Thyroid gland (tissue), 4 donors: ENCODE data around the gene NACAD. TPM values are rescaled to one million over a fixed set of nuclear protein-coding genes. Genes with fewer than 3 reads are reported as not detected.

ENCODE experiments used
- DNase-seq, 2 donors: peaks; one replicate each; pipeline ENCODE4 v3.0.0-alpha.2; 2019
- H3K27ac ChIP-seq, 3 donors: fragments of 200-600 bp; sonication (generic); 1 replicate in 2 of 3; 2 replicates in 1 of 3; pipeline ENCODE4 v1.5.1; 2016 to 2019; ENCODE audit warnings: mild to moderate bottlenecking in 1 of 3, moderate library complexity in 1 of 3
- H3K27me3 ChIP-seq: fragments of 200-600 bp; sonication (generic); one replicate; pipeline ENCODE4 v1.5.1; 2019
- H3K36me3 ChIP-seq, 2 donors: fragments of 200-600 bp; sonication (generic); one replicate each; pipeline ENCODE4 v1.5.1; 2016 to 2019
- H3K4me1 ChIP-seq, 2 donors: fragments of 200-600 bp; sonication (generic); one replicate each; pipeline ENCODE4 v1.5.1; 2017 to 2019
- H3K4me3 ChIP-seq, 3 donors: fragments of 200-600 bp; sonication (generic); replicated peaks in 1 of 3; 1 replicate in 2 of 3; 2 replicates in 1 of 3; pipeline ENCODE4 v1.5.1; 2016; ENCODE audit warnings: mild to moderate bottlenecking in 1 of 3
- H3K9me3 ChIP-seq: fragments of 200-600 bp; sonication (generic); one replicate; pipeline ENCODE4 v1.5.1; 2017
- POLR2A ChIP-seq, 2 donors: fragments of 450-650 bp; IDR thresholded peaks; one replicate each; pipeline ENCODE4 v1.6.1; 2017; ENCODE audit warnings: antibody characterized with exemption in 2 of 2, mild to moderate bottlenecking in 2 of 2, moderate library complexity in 1 of 2
- WGBS, 2 donors: methylation state at CpG; one replicate each; pipeline ENCODE4 v1.1.5; 2017; 5-methylcytosine and 5-hydroxymethylcytosine counted together
- intact Hi-C: fragments of 100-400 bp; cut with DNase I; formaldehyde crosslinking; loops from one replicate; pipeline ENCODE4 v1.15.1; 2023
- total RNA-seq, 4 donors: library from RNA; depleted of rRNA; stranded (reverse); fragments of >200 nt; gene quantifications; one replicate each; pipeline ENCODE4 v1.2.3, GENCODE V29; 2016
- TF ChIP-seq, protein P1 (sequence below), 6 experiments: fragments of 200-600 bp in 3 of 6; fragments of 450-650 bp in 3 of 6; sonication (generic) in 3 of 6; IDR thresholded peaks; one replicate each; pipeline ENCODE4 v1.5.1; 2016 to 2019; ENCODE audit warnings: antibody characterized with exemption in 6 of 6, mild to moderate bottlenecking in 2 of 6, inconsistent platforms in 1 of 6, moderate library complexity in 1 of 6

Gene NACAD
- total RNA-seq, 4 donors from 2014 or later = 0.54 to 2.3 (median 0.88) TPM

DNA sequence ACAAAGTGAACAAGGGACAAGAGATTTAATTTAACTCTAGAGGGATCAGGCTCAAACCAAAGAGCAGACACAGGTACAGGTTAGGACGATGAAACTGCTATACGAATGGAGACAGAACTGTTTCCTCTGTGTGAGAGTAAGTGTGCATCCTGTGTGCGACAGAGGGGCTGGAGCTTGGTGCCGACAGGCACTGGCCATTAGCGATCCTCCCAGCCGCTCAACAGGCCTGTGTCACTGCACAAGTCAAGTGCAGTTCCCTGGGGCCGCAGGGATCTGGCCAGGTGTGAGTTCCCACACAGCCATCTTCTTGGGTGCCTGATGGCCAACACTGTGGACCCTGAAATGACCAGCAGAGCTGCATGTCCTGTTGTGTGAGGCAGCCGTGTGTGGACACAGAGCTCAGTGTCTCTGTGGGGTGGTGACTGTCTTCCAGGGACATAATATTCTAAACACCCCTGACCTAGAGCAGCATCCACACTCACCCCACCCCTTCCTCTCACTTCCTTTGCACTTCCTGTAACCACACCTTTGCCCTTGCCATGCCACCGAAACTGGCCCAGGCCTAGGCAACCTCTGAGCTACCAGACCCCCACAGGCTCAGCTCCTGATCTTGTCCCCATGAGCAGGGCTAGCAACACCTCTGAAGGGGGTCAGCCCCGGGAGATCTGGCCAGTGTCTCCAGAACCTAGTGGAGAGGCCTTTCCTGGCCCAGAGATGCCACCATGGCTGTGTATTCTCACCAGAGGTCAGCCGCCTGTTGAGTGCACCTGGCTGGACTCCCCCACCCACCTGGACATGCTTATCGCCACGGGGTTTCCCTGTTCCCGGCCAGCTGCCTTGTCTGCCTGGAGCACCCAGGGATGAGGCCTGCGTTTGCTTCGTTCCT, 34.4 kb upstream of the NACAD start:
- no peaks in the 10 kb centered on the region for H3K27me3 ChIP-seq
- DNase-seq = no peak
- no peak overlapping the region for H3K27ac ChIP-seq
- no peak for TF ChIP-seq POLR2A (IDR thresholded peaks at IDR 0.05)
- TF ChIP-seq, protein P1, sequence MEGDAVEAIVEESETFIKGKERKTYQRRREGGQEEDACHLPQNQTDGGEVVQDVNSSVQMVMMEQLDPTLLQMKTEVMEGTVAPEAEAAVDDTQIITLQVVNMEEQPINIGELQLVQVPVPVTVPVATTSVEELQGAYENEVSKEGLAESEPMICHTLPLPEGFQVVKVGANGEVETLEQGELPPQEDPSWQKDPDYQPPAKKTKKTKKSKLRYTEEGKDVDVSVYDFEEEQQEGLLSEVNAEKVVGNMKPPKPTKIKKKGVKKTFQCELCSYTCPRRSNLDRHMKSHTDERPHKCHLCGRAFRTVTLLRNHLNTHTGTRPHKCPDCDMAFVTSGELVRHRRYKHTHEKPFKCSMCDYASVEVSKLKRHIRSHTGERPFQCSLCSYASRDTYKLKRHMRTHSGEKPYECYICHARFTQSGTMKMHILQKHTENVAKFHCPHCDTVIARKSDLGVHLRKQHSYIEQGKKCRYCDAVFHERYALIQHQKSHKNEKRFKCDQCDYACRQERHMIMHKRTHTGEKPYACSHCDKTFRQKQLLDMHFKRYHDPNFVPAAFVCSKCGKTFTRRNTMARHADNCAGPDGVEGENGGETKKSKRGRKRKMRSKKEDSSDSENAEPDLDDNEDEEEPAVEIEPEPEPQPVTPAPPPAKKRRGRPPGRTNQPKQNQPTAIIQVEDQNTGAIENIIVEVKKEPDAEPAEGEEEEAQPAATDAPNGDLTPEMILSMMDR (IDR thresholded peaks at IDR 0.05) = no peak
- no peaks in the 10 kb centered on the region for H3K36me3 ChIP-seq
- H3K4me3 ChIP-seq = no peak overlapping the region
- H3K9me3 ChIP-seq = no peaks in the 10 kb centered on the region
- H3K4me1 ChIP-seq = no peaks in the 10 kb centered on the region
- intact Hi-C loops = no loop called here
- 76 to 84% methylated on average over 16 of the region's 16 CpGs for WGBS, 2 donors

DNA sequence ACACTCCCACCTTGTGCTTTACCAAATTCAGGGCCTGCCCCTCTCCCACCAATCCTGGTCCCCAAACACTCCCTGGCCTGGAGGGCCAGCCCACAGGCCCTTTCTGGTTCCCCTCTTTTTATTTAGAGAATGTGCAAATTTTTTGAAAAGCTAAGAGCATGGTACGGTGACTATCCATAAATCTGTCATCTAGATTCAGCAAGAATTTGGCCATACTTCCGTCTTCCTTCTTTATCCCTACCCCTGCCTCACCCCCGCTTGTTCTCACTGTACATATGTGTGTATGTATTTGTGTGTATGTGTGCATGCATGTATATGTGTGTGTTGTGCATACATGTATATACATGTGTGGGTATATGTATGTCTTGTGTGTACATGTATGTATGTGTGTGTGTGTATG, 30.8 kb upstream of the NACAD start:
- H3K4me3 ChIP-seq = no peak overlapping the region
- H3K4me1 ChIP-seq = no peaks in the 10 kb centered on the region
- H3K27ac ChIP-seq = no peak overlapping the region
- 91 to 94% methylated on average over 3 of the region's 3 CpGs for WGBS, 2 donors
- DNase-seq = no peak
- TF ChIP-seq POLR2A (IDR thresholded peaks at IDR 0.05) = no peak
- TF ChIP-seq, protein P1 (IDR thresholded peaks at IDR 0.05) = no peak
- H3K9me3 ChIP-seq = no peaks in the 10 kb centered on the region
- H3K36me3 ChIP-seq = no peaks in the 10 kb centered on the region
- intact Hi-C loops = no loop called here
- H3K27me3 ChIP-seq = no peaks in the 10 kb centered on the region

DNA sequence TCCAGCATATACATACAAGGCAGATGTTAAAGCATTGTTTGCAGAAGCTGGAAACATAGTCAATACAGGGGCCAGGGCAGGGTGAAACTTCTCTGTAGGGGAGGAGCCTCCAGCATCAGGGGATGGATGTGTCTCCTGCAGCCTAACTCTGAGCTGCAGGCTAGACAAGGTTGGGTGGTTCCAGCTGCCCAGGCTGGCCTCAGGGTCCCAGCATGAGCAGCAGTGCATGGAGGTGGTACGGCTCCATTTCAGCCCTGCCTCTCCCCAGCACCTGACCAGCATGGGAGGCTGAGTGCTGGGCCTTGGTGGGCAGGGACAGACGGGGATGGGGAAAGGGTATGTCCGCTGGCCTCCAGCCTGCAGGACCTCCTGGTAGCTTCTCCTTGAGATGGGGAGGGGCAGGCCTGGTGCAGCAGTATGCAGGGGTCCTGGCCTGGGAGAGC, 30.1 kb upstream of the NACAD start:
- intact Hi-C loops = no loop called here
- H3K9me3 ChIP-seq = no peaks in the 10 kb centered on the region

DNA sequence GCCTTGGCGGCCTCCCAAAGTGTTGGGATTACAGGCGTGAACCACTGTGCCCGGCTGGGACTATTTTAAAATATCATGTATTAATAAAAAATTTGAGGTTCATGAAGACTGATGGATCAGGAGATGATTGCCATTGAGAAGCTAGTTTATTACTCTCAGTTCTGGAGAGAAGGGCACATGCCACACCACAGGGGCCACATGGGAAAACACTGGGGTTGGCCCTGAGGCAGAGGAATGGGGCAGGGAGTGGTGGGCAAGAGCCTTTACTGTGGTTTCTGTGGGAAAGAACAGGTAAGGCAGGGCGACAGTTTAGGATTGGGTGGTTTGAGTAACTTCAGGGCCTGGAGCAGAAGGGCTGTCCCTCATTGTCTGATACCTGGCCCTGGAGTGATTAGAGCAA, 29.5 kb upstream of the NACAD start:
- WGBS, 2 donors = 89% methylated on average over 4 of the region's 4 CpGs

More for the DNA sequence above, 30.1 kb upstream of the NACAD start:
- no peaks in the 10 kb centered on the region for H3K4me1 ChIP-seq
- H3K4me3 ChIP-seq = no peak overlapping the region
- no peak for DNase-seq
- H3K27me3 ChIP-seq = no peaks in the 10 kb centered on the region
- no peak for TF ChIP-seq POLR2A (IDR thresholded peaks at IDR 0.05)
- TF ChIP-seq, protein P1 (IDR thresholded peaks at IDR 0.05) = no peak
- WGBS, 2 donors = no CpG with 5 or more reads among the region's 3 CpGs
- no peaks in the 10 kb centered on the region for H3K36me3 ChIP-seq
- no peak overlapping the region for H3K27ac ChIP-seq

DNA sequence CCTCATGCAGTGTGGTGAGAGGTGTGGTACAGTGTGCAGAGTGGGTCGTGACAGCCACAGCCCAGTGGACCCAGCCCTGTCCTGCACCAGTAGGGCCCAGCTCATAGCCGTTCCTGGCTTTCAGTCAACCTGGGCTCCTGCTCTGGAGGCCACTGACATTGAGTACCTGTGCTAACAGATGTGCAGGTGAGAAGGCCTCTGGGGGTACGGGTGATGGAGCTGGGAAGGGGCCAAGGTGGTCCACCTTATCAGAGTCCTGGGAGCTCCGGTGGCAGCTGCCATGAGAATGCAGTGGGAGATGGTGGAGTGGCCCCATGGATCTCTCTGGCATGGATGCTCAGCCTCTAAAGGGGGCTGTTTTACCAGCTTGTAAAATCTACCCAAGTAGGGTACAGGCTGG, 28.8 kb upstream of the NACAD start:
- Histone ChIP-seq H3K27me3 (no peaks in the 10 kb centered on the region), H3K4me3 (no peak overlapping the region), H3K27ac (no peak overlapping the region), H3K36me3 (no peaks in the 10 kb centered on the region), H3K9me3 (no peaks in the 10 kb centered on the region), H3K4me1 (no peaks in the 10 kb centered on the region)
- no peak for DNase-seq
- TF ChIP-seq, protein P1 (IDR thresholded peaks at IDR 0.05) = no peak
- no peak for TF ChIP-seq POLR2A (IDR thresholded peaks at IDR 0.05)
- intact Hi-C loops = no loop called here
- 88 to 93% methylated on average over 2 to 3 of the region's 4 CpGs for WGBS, 2 donors

More for the DNA sequence above, 29.5 kb upstream of the NACAD start:
- Histone ChIP-seq H3K27ac (no peak overlapping the region), H3K27me3 (no peaks in the 10 kb centered on the region), H3K4me3 (no peak overlapping the region), H3K36me3 (no peaks in the 10 kb centered on the region), H3K9me3 (no peaks in the 10 kb centered on the region), H3K4me1 (no peaks in the 10 kb centered on the region)
- intact Hi-C loops = no loop called here
- TF ChIP-seq, protein P1 (IDR thresholded peaks at IDR 0.05) = no peak
- TF ChIP-seq POLR2A (IDR thresholded peaks at IDR 0.05) = no peak
- no peak for DNase-seq
